Left kidney (tissue), 2 donors: ENCODE measurements around the gene UFC1. TPM values are rescaled to one million over a fixed set of nuclear protein-coding genes. Genes with fewer than 3 reads are reported as not detected.
A peak's percentile ranks its signal among the peaks of the same experiment; 100 is the strongest.

Experiments
- DNase-seq: peaks from one replicate; pipeline ENCODE4 v3.0.0-alpha.2; 2013
- polyA plus RNA-seq: library from polyadenylated mRNA; unstranded; fragments of 120-200 nt; gene quantifications from one replicate; pipeline ENCODE4 v1.2.1, GENCODE V29; 2013; ENCODE audit not compliant: insufficient read length

Gene UFC1
- polyA plus RNA-seq, 1 donor: 142 TPM

- DNase-seq: peak; percentile 93
Measured at GRCh38 chr1:161132410-161133219, 21.2 kb upstream of the UFC1 start, which contains the start of gene DEDD. TSS of gene DEDD (minus strand) at chr1:161132667. CDS start at chr1:161124462, 8,205 bp downstream.

DNA sequence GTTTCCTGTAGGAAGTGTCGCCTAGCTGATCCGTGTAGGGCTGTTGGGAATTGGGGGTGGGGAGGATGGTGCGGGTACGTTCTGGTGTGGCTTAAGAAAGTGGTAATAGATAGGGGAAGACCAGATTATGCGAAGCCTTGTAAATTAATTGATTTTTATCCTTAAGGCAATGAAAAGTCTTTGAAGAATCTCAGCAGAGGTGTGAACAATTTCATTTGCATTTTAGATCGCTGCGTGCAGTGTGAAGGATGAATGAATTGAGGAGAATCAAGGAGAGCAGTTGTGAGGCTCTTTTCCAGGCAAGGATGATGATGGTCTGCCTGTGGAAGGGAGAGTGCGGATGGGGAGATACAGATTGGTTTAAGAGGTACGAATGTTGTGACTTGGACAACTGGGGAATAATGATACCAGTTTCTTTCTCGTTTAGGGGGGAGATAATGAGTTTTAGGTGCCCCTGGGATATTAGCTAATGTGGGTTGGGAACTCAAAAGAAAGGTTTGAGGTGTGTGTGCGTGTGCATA lies 20.5 kb upstream of the UFC1 start:
- no peak for DNase-seq

- DNase-seq: no peak
Measured at GRCh38 chr1:161137881-161138280, 15.9 kb upstream of the UFC1 start.

DNA sequence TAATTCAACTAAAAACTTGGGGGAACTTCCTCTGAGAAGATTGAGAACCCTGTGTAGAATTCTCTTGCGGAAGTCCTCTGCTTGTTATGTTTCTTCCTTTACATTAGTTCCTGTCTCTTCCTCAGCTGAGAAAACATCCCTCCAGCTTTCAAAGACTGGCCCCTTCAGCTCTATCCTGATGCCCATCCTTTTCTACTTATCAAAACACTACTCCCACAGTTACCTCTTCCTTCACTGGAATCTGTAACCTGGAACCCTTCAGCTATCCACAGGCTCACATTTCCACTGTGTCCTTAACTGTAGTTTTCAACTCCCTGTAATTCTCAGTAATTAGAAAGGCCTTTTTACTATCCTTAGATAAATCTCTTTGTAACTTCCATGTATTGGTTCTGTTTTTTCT lies 15.3 kb upstream of the UFC1 start:
- peak; percentile 21 for DNase-seq

GRCh38 chr1:161139766-161140165 lies 14.0 kb upstream of the UFC1 start:
- peak; percentile 56 for DNase-seq

DNA sequence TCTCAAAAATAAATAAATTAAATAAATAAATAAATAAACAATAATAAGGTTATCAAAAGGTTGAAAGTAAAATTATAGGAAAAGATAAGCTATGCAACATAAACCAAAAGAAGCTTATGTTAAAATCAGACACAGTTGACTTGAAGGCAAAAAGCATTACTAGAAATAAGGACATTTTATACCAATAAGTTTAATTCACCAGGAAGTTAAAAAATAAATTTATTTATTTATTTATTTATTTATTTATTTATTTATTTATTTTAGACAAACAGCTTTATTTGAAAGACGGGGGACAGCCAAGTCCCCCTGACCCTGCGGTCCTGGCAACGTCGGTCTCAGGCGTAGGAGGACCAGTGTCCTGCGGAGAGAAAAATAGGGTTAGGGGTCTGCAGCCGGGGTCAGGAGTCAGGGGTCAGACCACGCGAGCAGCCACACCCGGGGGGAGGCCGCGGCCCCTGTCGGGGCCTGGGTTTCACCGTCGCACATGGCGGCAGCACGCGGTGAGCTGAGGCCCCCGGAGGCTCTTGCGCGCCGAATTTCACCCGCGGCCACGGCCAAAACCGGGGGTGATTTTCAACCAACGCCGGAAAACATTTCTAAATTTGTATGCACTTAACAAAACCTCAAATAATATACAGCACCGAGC lies 12.9 kb upstream of the UFC1 start:
- no peak for DNase-seq

- DNase-seq: no peak
Measured at GRCh38 chr1:161145832-161146231, 7.9 kb upstream of the UFC1 start.

DNA sequence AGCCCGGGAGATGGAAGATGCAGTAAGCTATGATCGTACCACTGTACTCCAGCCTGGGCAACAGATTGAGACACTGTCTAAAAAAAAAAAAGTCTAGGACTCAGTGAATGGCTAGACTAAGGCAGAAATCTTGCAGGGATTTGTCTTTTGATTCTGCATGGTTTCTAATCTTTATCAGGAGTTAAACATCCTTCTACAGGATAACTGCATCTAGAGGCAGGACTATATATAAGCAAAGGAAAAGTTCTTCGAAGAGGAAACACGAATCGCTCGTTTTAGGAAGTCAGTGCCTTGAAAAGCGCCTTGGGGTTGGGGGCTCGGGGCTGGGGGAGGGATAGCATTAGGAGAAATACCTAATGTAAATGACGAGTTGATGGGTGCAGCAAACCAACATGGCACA lies 602 bp upstream of the UFC1 start:
- no peak for DNase-seq

- DNase-seq: no peak
Measured at GRCh38 chr1:161157867-161158266, 4.1 kb downstream of the UFC1 start.

GRCh38 chr1:161158316-161159010 lies 4.7 kb downstream of the UFC1 start:
- no peak for DNase-seq

- peak; percentile 95 for DNase-seq
Measured at GRCh38 chr1:161159087-161159912, 5.5 kb downstream of the UFC1 start, which contains the start of gene USP21. TSS of gene USP21 (plus strand) at chr1:161159500. CDS start at chr1:161160641, 1,141 bp downstream.

GRCh38 chr1:161159913-161160243 lies 6.1 kb downstream of the UFC1 start:
- no peak for DNase-seq

- DNase-seq: no peak
Measured at GRCh38 chr1:161160671-161161145, 6.9 kb downstream of the UFC1 start.

DNA sequence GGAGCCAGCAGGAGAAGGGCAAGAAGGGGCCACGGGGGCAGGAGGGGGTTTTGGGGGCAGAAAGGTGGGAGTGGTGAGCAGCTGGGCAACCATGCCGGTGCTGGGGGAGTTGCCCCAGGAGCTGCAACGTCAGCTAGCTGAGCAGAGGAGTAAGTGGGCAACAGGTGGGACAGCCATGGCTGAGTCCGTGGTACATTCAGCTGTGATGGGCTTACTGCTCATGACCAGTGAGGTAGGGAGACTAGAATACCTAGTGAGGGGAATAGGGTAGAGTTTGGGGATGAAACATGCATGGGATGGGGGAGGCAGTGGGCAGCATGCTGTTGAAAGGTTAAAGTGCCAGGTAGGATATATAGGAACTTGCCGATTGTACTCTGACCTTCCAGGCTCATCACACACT lies 7.9 kb downstream of the UFC1 start:
- DNase-seq: no peak

DNA sequence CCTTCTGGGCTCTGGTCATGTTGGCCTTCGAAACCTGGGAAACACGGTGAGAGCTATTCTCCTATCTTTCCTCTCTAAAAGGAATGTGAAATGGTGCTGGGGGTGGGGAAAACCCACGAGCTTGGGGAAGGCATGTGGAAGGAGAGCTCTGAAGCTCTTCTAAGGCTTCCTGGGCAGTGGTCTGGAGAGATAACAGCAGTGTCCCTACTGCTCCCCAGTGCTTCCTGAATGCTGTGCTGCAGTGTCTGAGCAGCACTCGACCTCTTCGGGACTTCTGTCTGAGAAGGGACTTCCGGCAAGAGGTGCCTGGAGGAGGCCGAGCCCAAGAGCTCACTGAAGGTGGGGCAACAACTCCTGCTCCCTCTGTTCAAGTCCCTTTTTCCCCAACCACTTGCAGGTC lies 8.3 kb downstream of the UFC1 start:
- DNase-seq: no peak

- no peak for DNase-seq
Measured at GRCh38 chr1:161162806-161163205, 9.0 kb downstream of the UFC1 start.

GRCh38 chr1:161163793-161164192 lies 10.0 kb downstream of the UFC1 start:
- DNase-seq: no peak

DNA sequence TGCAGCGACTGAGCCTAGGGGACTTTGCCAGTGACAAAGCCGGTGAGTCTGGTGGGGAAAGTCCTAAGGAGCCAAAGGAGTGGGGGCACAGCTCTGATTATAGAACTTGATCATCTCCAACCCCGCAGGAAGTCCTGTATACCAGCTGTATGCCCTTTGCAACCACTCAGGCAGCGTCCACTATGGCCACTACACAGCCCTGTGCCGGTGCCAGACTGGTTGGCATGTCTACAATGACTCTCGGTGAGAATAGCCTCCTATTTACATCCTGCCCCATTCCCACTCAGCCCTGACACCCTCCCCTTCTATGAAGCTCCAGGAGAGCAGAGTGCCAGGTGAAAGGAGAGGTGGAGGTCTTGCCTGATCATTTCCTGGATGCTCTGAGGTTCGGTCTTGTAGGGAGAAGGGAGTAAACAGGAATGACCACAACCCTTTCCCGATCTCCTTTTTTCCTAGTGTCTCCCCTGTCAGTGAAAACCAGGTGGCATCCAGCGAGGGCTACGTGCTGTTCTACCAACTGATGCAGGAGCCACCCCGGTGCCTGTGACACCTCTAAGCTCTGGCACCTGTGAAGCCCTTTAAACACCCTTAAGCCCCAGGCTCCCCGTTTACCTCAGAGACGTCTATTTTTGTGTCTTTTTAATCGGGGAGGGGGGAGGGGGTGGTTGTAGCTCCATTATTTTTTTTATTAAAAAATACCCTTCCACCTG lies 11.3 kb downstream of the UFC1 start:
- no peak for DNase-seq

DNA sequence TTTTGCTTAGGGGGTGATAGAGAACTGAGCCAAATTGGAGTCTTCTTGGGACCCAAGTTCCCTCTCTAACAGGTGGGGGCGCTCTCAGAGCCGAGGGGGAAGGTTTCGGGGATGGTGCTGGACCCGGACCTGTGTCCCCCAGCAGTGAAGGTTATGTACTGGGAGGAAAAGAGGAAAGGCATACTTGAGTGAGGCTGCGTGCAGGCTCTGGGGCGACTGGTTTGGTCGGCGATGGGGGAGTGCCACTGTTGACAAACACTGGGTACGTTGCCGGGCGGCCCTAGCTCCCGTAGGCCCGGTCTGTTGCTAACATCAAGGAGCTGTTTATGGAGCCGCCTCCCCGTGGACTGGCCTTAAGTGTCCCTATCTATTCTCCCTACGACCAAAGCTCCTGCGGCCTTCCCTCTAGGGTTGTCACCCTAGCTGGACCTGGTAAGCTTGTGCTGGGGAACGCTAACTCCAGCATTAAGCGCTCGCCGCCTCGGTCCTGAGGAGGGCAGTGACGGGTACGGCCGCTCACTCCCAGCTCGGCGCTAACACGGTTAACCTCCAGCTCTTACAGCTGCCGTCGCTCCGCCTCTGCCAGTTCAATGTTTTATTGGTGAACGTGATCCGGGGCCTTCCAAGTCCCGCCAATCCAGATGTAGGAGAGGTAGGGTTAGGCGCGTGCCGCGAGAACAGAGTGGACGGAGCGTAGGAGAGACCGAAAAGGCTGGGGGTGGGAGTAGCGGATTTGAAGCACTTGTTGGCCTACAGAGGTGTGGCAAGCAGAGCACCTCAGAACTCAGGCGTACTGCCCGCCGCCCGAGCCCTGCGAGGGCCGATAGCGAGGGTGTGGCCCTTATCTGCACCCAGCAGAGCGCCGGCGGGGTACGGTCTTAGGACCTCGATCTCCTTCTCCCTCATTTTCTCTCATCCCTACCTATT lies 12.2 kb downstream of the UFC1 start, which contains the start of gene PPOX:
TSS of gene PPOX (plus strand) at position 685 of the 927 bp plus-strand sequence. CDS start 422 bp downstream, outside the sequence.
- DNase-seq: peak; percentile 97
